HG03354 (cell line): ENCODE results near the gene LRRC49.
"Not testable (repeated sequence)": the region's sequence is repeated elsewhere in the genome, so short reads cannot be mapped to it uniquely, and the experiment has no call there.

ENCODE experiments used
- ATAC-seq: cut with Tn5 transposase; IDR thresholded peaks from one replicate; pipeline ENCODE4 v1.9.1; 2021; ENCODE audit warnings: mild to moderate bottlenecking; ENCODE audit not compliant: unreplicated experiment, poor library complexity, severe bottlenecking

The LRRC49 gene

GRCh38 chr15:71043373-71043772 is 150.7 kb downstream of the LRRC49 start:
- ATAC-seq: no peak

GRCh38 chr15:71044006-71044405 is 151.4 kb downstream of the LRRC49 start:
- ATAC-seq: no peak

GRCh38 chr15:71046146-71046545 is 153.5 kb downstream of the LRRC49 start:
- ATAC-seq: not testable (repeated sequence)

- ATAC-seq: no peak
Observed at GRCh38 chr15:71048913-71049675, 156.5 kb downstream of the LRRC49 start.

DNA sequence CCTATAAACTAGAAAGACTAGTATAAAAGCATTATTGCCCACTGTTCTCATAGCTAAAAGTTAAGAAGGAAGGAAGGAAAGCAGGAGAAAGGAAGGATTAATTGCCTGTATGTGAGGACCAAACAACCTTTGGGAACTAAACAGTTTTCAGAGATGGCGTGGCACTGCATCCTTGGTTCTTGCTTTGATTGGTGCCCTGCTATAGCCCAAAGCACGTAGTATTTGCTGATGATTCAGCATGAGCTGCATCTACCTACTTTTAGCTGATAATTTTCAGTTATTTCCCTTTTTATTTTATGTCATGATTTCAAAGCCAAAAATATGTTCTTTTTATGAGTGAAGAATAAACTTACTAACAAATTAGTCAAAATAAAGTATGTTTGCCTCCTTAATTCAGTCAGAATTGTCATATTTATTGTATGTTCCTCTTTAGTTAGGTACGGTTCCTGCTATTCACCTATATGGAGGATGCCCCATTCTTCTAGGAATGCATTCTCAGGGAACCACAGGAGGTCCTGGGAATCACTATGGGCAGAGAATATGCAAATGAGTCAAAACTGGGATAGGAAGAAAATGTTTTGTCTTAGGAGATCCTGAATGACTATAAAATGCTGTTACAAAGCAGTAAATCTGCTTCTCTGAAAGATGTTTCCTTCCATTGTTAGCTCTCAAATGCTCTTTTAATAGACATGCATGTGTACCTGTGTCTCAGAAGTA is 157.2 kb downstream of the LRRC49 start:
- no peak for ATAC-seq

DNA sequence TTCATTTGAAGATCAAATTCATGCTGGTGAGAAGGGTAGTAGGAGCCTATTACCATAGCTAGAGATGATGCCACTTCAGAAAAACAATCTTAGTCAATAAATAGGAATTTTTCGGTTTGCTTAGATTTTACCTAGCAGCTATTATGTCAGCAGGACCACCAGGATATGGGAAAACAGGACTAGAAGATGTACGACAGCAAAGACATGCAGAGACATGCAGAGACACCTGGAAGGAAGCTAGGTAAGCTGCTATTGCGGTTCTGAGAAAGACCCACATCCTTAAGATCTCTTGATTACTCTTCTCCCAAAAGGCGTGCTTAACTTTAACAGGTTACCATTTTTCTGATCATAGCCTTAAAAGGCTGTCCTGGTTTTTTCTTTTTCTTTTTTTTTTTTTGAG is 157.8 kb downstream of the LRRC49 start:
- no peak for ATAC-seq

- ATAC-seq: no peak
Observed at GRCh38 chr15:71051539-71051938, 158.9 kb downstream of the LRRC49 start.

- ATAC-seq: no peak
Observed at GRCh38 chr15:71052356-71052755, 159.7 kb downstream of the LRRC49 start.

DNA sequence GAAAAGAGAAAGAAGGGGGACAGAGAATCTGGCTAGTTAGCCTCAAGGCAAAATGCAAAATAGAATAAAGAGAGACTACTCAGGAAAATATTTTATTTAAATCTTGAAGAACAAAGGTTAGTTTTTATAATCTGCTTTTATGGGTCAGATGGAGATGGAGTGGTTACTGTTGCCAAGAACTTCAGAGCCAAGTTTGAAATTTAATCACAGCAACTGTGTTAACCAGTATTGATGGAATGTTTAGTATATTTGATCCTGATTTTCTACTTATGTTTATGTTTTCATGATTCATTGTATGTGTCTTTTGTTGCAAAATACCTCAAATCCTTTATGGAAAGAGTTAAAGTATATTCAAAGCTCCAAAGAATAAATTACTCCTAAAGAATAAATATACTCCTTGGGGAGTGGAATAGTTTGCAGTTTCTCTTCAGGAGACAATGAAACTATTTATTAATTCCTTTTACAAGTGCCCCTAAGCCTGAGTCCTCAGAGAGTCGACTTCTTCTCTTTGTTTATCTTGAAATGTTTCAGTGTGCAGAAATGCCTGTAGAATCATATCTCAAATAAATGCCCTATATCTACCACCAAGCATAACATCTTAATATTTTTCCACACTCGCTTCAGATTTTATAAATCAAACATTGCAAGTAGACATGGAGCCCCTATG is 161.8 kb downstream of the LRRC49 start:
- ATAC-seq: no peak

DNA sequence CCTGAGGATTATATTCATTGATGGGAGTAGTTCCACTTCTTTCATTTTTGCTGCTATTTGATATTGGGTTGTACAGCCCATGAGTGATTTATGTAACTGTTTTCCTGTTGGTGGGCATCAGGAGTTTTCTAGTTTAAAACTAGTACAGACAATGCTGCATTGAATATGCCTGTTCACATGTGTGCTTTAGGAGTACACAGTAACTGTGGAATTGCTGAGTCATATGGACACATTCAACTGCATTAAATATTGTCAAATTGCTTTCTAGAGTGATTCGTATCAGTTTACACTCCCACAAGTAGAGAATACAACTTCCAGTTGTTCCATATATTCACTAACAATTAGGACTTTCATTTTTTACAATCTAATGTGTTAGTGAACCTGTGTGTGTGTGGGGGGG is 162.8 kb downstream of the LRRC49 start:
- ATAC-seq: no peak

DNA sequence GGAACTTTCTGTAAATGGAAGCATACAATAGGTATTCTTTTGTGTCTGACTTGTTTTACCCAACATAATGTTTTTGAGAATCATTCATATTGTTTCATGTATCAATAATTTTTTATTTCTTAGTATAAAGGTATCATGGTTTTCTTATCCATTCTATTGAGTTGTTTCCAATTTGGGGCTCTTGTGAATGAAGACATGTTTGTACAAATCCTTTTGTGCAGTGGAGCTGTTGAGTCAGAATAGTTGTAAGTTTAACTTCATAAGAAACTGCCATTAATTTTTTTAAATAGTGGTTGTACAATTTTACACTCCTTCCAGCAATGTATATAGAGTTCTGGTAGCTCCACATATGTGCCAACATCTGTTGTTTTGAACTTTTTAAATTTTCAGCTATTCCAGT is 163.5 kb downstream of the LRRC49 start:
- no peak for ATAC-seq

DNA sequence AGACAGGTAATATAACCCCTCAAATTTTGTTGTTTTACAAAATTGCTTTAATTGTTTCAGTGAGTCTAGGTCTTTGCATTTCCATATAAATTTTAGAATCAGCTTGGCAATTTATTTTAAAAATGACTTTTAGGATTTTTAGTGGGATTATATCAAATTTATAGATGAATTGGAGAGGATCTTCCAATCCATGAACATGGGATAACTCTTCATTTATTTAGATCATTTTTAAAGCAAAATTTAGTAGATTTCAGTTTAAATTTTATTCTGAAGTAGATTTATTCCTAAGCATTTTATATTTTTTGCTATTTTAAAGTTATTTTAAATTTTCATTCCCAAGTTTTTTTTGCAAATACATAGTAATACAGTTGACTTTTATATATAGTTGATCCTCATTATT is 164.5 kb downstream of the LRRC49 start:
- no peak for ATAC-seq

- ATAC-seq: no peak
Observed at GRCh38 chr15:71057581-71057980, 165.0 kb downstream of the LRRC49 start.

DNA sequence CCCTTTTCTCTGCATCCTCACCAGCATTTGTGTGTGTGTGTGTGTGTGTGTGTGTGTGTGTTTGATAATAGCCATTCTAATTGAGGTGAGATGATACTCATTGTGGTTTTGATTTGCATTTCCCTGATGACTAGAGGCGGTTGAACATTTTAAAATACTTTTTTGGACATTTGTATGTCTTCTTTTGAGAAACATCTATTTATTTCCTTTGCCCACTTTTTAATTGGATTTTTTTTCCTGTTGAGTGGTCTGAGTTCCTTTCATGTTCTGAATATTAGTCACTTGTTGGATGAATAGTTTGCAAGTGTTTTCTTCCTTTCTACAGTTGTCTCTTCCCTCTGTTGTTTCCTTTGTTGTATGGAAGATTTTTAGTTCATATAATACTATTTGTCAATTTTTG is 168.4 kb downstream of the LRRC49 start:
- no peak for ATAC-seq

GRCh38 chr15:71066983-71067382 is 174.4 kb downstream of the LRRC49 start:
- no peak for ATAC-seq

DNA sequence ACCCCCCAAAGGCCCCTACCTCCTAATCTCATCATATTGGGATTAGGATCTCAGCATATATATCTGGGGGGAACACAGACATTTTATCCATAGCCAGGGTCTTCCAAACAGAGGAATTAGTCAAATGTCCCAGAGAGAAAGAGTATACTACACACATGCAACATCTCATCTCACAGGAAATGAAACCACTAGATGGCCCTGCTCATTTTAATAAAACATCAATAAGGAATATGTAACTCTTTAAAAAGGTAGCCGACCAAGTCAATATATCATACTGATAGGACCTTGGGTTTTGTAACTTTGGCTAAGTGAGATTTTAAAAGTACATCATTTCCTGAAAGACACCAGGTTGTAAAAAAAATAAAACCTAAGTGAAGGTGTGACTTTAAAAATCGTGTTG is 177.1 kb downstream of the LRRC49 start:
- ATAC-seq: no peak

- no peak for ATAC-seq
Observed at GRCh38 chr15:71071529-71071928, 178.9 kb downstream of the LRRC49 start.

DNA sequence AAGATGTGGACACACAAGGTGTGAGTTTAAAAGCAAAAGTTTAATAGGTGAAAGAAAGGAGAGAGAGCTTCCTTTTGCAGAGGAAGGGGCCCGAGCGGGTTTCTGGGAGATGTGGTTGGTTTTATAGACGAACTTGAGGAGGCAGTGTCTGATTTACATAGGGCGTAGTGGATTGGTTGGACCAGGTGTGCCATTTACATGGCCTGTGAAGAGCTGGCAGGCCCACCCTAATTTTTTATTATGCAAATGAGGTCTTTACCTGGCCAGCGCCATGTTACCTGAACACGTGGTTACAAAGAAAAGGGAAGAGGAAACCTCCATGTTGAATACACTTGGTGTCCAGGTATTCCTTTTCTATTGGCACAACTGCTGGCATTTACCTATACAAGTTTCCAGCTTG is 179.8 kb downstream of the LRRC49 start:
- ATAC-seq: no peak

GRCh38 chr15:71078506-71079207 is 186.0 kb downstream of the LRRC49 start:
- ATAC-seq: no peak
